Thyroid gland (tissue), 4 donors: Measurements from ENCODE around the gene ST3GAL3.

ENCODE experiments used
- CTCF ChIP-seq, 6 experiments: fragments of 200-600 bp in 3 of 6; fragments of 450-650 bp in 3 of 6; sonication (generic) in 3 of 6; IDR thresholded peaks; one replicate each; pipeline ENCODE4 v1.5.1; 2016 to 2019; ENCODE audit warnings: antibody characterized with exemption in 6 of 6, mild to moderate bottlenecking in 2 of 6, inconsistent platforms in 1 of 6, moderate library complexity in 1 of 6
- POLR2A ChIP-seq, 2 donors: fragments of 450-650 bp; IDR thresholded peaks; one replicate each; pipeline ENCODE4 v1.6.1; 2017; ENCODE audit warnings: antibody characterized with exemption in 2 of 2, mild to moderate bottlenecking in 2 of 2, moderate library complexity in 1 of 2

GRCh38 chr1:43870306-43870705, 163.0 kb downstream of the ST3GAL3 start:
- TF ChIP-seq CTCF (IDR thresholded peaks at IDR 0.05): no peak
- TF ChIP-seq POLR2A (IDR thresholded peaks at IDR 0.05): no peak
